Skeletal muscle satellite cell (primary cell): Measurements from ENCODE around the gene TBC1D8.

Source experiments
- H3K27me3 ChIP-seq: 2 replicates; pipeline ENCODE4 v1.7.0; 2013; ENCODE audit warnings: low read length; ENCODE audit not compliant: control insufficient read depth, insufficient read depth
- H3K36me3 ChIP-seq: 2 replicates; pipeline ENCODE4 v1.7.0; 2013; ENCODE audit warnings: mild to moderate bottlenecking, control low read depth, low read length; ENCODE audit not compliant: insufficient read depth
- H3K4me1 ChIP-seq: 2 replicates; pipeline ENCODE4 v1.7.0; 2013; ENCODE audit warnings: low read length; ENCODE audit not compliant: control insufficient read depth, insufficient read depth
- H3K4me2 ChIP-seq: 2 replicates; pipeline ENCODE4 v1.7.0; 2013; ENCODE audit warnings: mild to moderate bottlenecking, low read length
- H3K4me3 ChIP-seq: 2 replicates; pipeline ENCODE4 v1.7.0; 2013; ENCODE audit warnings: low read length
- H3K9ac ChIP-seq: 2 replicates; pipeline ENCODE4 v1.7.0; 2013; ENCODE audit warnings: mild to moderate bottlenecking, low read depth, low read length, moderate library complexity
- H3K9me3 ChIP-seq: replicated peaks from 2 replicates; pipeline ENCODE4 v1.7.0; 2013; ENCODE audit warnings: mild to moderate bottlenecking, control low read depth, low read length

The TBC1D8 gene

GRCh38 chr2:100997509-100998234 is 153.5 kb downstream of the TBC1D8 start:
- Histone ChIP-seq H3K9ac (no peak overlapping the region), H3K4me2 (no peak overlapping the region), H3K36me3 (peaks cover 15% of the 10 kb centered on the region), H3K4me3 (no peak overlapping the region), H3K9me3 (no peaks in the 10 kb centered on the region), H3K4me1 (peaks cover 10% of the 10 kb centered on the region), H3K27me3 (no peaks in the 10 kb centered on the region)

- no peaks in the 10 kb centered on the region for H3K9me3 ChIP-seq
- no peaks in the 10 kb centered on the region for H3K27me3 ChIP-seq
- H3K4me1 ChIP-seq: peaks cover 3% of the 10 kb centered on the region
- no peak overlapping the region for H3K4me2 ChIP-seq
- no peak overlapping the region for H3K4me3 ChIP-seq
- peaks cover 16% of the 10 kb centered on the region for H3K36me3 ChIP-seq
- no peak overlapping the region for H3K9ac ChIP-seq
These were observed 155.7 kb downstream of the TBC1D8 start for GRCh38 chr2:100995309-100996075.

GRCh38 chr2:100993294-100993693 is 157.9 kb downstream of the TBC1D8 start:
- Histone ChIP-seq H3K9me3 (no peaks in the 10 kb centered on the region), H3K27me3 (no peaks in the 10 kb centered on the region), H3K4me3 (no peak overlapping the region), H3K4me2 (no peak overlapping the region), H3K9ac (no peak overlapping the region), H3K4me1 (peaks cover under 1% of the 10 kb centered on the region), H3K36me3 (peaks cover 16% of the 10 kb centered on the region)

DNA sequence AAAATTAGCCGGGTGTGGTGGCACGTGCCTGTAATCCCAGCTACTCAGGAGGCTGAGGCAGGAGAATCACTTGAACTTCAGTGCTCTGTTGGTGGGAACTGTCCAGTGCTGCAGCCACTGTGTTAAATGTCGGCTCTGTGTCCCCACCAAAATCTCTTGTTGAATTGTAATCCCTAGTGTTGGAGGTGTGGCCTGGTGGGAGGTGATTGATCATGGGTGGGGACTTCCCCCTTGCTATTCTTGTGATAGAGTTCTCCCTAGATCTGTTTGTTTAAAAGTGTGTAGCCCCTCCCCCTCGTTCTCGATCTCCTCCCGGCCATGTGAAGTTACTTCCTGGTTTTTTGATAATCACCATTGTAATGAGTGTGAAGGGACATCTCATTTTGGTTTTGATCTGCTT is 158.9 kb downstream of the TBC1D8 start:
- H3K4me2 ChIP-seq: no peak overlapping the region
- H3K36me3 ChIP-seq: peaks cover 16% of the 10 kb centered on the region
- no peaks in the 10 kb centered on the region for H3K27me3 ChIP-seq
- H3K4me3 ChIP-seq: no peak overlapping the region
- no peak overlapping the region for H3K9ac ChIP-seq
- no peaks in the 10 kb centered on the region for H3K4me1 ChIP-seq
- no peaks in the 10 kb centered on the region for H3K9me3 ChIP-seq

- no peak overlapping the region for H3K9ac ChIP-seq
- no peaks in the 10 kb centered on the region for H3K27me3 ChIP-seq
- H3K4me3 ChIP-seq: no peak overlapping the region
- H3K4me1 ChIP-seq: no peaks in the 10 kb centered on the region
- peaks cover 16% of the 10 kb centered on the region for H3K36me3 ChIP-seq
- H3K9me3 ChIP-seq: no peaks in the 10 kb centered on the region
- no peak overlapping the region for H3K4me2 ChIP-seq
These were observed 159.8 kb downstream of the TBC1D8 start for GRCh38 chr2:100991404-100991773.

DNA sequence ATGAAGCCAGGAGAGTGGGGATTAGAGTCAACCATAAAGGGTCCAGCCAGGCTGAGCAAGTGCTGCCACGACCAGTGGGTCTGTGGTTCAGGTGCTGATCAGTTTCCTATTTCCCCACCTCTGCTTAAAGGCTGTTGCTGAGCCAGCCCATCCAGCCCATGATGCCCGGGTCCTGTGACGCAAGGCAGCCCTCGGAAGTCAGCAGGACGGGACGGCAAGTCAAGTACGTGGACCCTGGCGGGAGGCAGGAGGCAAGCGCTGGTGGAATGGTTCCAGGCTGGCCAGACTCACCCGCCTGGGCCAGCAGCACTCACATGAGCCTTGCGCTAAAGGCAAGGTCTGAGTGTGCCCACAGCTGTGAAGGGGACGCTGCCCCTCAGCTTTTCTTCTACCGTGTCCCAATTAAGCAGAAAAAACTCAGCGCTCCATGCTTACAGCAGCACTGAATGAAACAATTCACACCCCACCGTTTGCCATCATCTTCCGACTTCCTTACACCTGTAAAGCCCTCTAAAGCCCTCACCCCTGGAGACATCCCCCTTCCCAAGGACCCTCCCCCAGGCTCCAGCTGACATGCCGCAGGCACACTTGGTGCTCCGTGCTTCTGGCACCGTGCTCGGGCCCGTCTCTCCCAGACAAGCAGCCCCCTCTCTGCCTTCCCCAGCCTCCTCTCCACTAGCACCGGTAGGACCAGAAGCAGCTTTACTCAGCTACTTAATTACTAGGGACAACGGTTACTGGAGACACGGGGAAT is 160.4 kb downstream of the TBC1D8 start:
- no peaks in the 10 kb centered on the region for H3K27me3 ChIP-seq
- peaks cover 16% of the 10 kb centered on the region for H3K36me3 ChIP-seq
- no peaks in the 10 kb centered on the region for H3K9me3 ChIP-seq
- no peak overlapping the region for H3K4me3 ChIP-seq
- H3K4me2 ChIP-seq: no peak overlapping the region
- no peaks in the 10 kb centered on the region for H3K4me1 ChIP-seq
- no peak overlapping the region for H3K9ac ChIP-seq

GRCh38 chr2:100990166-100990565 is 161.0 kb downstream of the TBC1D8 start:
- Histone ChIP-seq H3K9me3 (no peaks in the 10 kb centered on the region), H3K27me3 (no peaks in the 10 kb centered on the region), H3K4me1 (no peaks in the 10 kb centered on the region), H3K36me3 (peaks cover 13% of the 10 kb centered on the region), H3K9ac (no peak overlapping the region), H3K4me2 (no peak overlapping the region), H3K4me3 (no peak overlapping the region)

- H3K9me3 ChIP-seq: no peaks in the 10 kb centered on the region
- H3K9ac ChIP-seq: no peak overlapping the region
- H3K4me1 ChIP-seq: no peaks in the 10 kb centered on the region
- H3K36me3 ChIP-seq: peaks cover 16% of the 10 kb centered on the region
- no peak overlapping the region for H3K4me3 ChIP-seq
- no peaks in the 10 kb centered on the region for H3K27me3 ChIP-seq
- H3K4me2 ChIP-seq: no peak overlapping the region
These were observed 161.5 kb downstream of the TBC1D8 start for GRCh38 chr2:100989666-100990065.

DNA sequence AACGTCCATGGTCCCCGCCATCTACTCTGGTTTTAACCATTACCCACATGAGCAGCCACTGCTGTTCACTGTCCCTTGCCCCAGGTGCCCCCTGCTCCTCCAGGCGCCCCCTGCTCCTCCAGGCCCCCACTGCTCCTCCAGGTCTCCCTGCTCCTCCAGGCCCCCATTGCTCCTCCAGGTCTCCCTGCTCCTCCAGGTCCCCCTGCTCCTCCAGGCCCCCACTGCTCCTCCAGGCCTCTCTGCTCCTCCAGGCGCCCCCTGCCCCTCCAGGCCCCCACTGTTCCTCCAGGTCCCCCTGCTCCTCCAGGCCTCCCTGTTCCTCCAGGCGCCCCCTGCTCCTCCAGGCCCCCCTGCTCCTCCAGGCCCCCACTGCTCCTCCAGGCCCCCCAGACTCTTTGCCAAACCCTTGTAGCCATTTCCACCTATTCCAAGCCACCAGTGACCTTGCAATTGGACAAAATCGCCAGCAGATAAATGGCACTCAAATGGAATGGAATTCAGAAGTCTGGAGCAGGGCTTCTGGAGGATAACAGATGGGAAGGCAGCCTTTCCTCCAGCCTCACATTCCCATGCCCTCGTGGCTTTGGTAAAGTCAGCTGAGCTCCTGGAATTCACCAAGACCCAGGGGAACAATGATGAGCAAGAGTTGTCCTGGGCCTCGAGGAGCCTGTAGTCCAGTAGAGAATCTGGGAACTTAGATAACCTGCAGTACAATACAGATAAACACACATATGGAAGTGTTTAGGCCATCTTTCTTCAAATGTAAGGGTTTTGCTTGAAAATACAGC is 162.4 kb downstream of the TBC1D8 start:
- no peaks in the 10 kb centered on the region for H3K9me3 ChIP-seq
- H3K4me3 ChIP-seq: no peak overlapping the region
- no peaks in the 10 kb centered on the region for H3K27me3 ChIP-seq
- peaks cover 10% of the 10 kb centered on the region for H3K36me3 ChIP-seq
- H3K4me1 ChIP-seq: no peaks in the 10 kb centered on the region
- H3K4me2 ChIP-seq: no peak overlapping the region
- no peak overlapping the region for H3K9ac ChIP-seq

DNA sequence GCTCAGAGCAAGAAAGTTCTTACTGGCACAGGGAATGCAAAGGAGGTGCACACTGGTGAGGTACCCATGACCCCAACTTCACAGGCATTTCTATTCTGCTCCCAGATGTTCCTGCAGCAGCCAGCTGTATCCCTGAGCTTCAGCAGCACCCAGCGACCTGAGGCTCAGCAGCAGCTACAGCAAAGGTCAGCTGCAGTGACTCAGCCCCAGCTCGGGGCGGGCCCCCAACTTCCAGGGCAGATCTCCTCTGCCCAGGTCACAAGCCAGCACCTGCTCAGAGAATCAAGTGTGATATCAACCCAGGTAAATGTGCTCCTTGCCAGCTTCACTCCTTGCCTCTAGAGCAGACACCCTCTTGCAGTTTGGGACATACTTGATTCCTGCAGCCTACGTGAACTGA is 163.2 kb downstream of the TBC1D8 start:
- Histone ChIP-seq H3K4me1 (no peaks in the 10 kb centered on the region), H3K9me3 (no peaks in the 10 kb centered on the region), H3K27me3 (no peaks in the 10 kb centered on the region), H3K36me3 (peaks cover 8% of the 10 kb centered on the region), H3K9ac (no peak overlapping the region), H3K4me2 (no peak overlapping the region), H3K4me3 (no peak overlapping the region)

- no peaks in the 10 kb centered on the region for H3K9me3 ChIP-seq
- no peaks in the 10 kb centered on the region for H3K4me1 ChIP-seq
- H3K36me3 ChIP-seq: peaks cover 9% of the 10 kb centered on the region
- H3K27me3 ChIP-seq: no peaks in the 10 kb centered on the region
- H3K4me2 ChIP-seq: no peak overlapping the region
- H3K4me3 ChIP-seq: no peak overlapping the region
- no peak overlapping the region for H3K9ac ChIP-seq
These were observed 163.6 kb downstream of the TBC1D8 start for GRCh38 chr2:100987536-100987935.
